Adipocyte (in vitro differentiated cells): ENCODE results near the gene ADAMTS17.

Experiments used
- DNase-seq: peaks from one replicate; pipeline ENCODE4 v3.0.0-alpha.2; 2015; ENCODE audit warnings: low read depth
- H3K27me3 ChIP-seq: replicated peaks from 2 replicates; pipeline ENCODE4 v1.7.0; 2013; ENCODE audit warnings: mild to moderate bottlenecking, low read length, moderate library complexity; ENCODE audit not compliant: control insufficient read depth, insufficient read depth
- H3K36me3 ChIP-seq: 2 replicates; pipeline ENCODE4 v1.7.0; 2013; ENCODE audit warnings: low read length, mild to moderate bottlenecking, moderate library complexity; ENCODE audit not compliant: control insufficient read depth, insufficient read depth, severe bottlenecking
- H3K4me1 ChIP-seq: 2 replicates; pipeline ENCODE4 v1.7.0; 2013; ENCODE audit warnings: mild to moderate bottlenecking, low read length, moderate library complexity; ENCODE audit not compliant: control insufficient read depth, insufficient read depth
- H3K4me3 ChIP-seq: 2 replicates; pipeline ENCODE4 v1.7.0; 2013; ENCODE audit warnings: mild to moderate bottlenecking, low read length, moderate library complexity
- H3K9ac ChIP-seq: 2 replicates; pipeline ENCODE4 v1.7.0; 2013; ENCODE audit warnings: mild to moderate bottlenecking, low read length, moderate library complexity
- H3K9me3 ChIP-seq: 2 replicates; pipeline ENCODE4 v1.7.0; 2013; ENCODE audit warnings: mild to moderate bottlenecking, low read length, moderate library complexity; ENCODE audit not compliant: control insufficient read depth

Gene ADAMTS17

DNA sequence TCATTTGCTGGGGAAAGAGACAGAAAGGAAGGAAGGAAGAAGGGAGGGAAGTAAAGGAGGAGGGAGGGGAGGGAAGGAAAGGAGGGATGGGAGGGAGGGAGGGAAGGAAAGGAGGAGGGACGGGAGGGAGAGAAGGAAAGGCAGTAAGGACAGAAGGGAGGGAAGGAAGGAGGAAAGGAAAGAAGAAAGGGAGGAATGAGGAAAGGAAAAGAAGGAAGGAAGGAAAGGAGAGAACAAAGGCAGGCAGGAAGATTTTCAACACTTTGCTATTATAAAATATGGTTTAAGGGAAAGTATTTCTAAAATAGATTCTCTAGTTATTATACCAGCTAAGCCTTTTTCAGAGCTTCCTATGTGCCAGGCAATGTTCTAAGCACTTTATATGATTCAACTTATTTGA lies 330.5 kb downstream of the ADAMTS17 start:
- Histone ChIP-seq H3K4me1 (no peaks in the 10 kb centered on the region), H3K27me3 (no peaks in the 10 kb centered on the region), H3K9ac (no peak overlapping the region), H3K9me3 (peaks cover 5% of the 10 kb centered on the region), H3K36me3 (no peaks in the 10 kb centered on the region), H3K4me3 (no peak overlapping the region)
- no peak for DNase-seq

GRCh38 chr15:100009372-100009771 lies 332.4 kb downstream of the ADAMTS17 start:
- H3K9me3 ChIP-seq, result peaks cover 5% of the 10 kb centered on the region
- no peaks in the 10 kb centered on the region for H3K4me1 ChIP-seq
- DNase-seq, result no peak
- H3K4me3 ChIP-seq, result no peak overlapping the region
- no peak overlapping the region for H3K9ac ChIP-seq
- H3K36me3 ChIP-seq, result no peaks in the 10 kb centered on the region
- H3K27me3 ChIP-seq, result no peaks in the 10 kb centered on the region

- H3K9me3 ChIP-seq, result peaks cover 5% of the 10 kb centered on the region
- H3K36me3 ChIP-seq, result no peaks in the 10 kb centered on the region
- H3K4me1 ChIP-seq, result no peaks in the 10 kb centered on the region
- H3K4me3 ChIP-seq, result no peak overlapping the region
- H3K9ac ChIP-seq, result no peak overlapping the region
- DNase-seq, result no peak
- peaks cover 2% of the 10 kb centered on the region for H3K27me3 ChIP-seq
These were observed 333.5 kb downstream of the ADAMTS17 start for GRCh38 chr15:100008258-100008657.

DNA sequence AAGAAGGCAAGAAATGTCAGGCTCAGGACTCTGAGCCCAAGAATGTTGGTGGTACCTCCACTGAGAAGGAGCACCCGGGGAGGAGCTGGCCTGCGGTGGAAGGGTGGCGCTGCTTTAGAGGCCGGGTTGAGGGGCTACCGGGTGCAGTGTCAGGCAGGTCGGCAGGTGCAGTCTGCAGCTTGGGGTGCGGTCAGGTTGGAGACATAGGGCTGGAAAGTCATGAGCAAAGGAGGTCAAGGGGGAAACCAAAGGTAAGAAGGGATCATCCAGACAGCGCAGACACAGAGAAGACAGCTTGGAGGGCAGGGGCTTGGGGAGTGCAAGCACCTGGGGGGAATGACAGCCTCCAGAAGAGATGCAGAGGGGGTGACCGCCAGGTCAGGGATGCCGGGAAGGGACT lies 334.2 kb downstream of the ADAMTS17 start:
- Histone ChIP-seq H3K4me3 (no peak overlapping the region), H3K4me1 (no peaks in the 10 kb centered on the region), H3K27me3 (peaks cover 2% of the 10 kb centered on the region), H3K9me3 (peaks cover 5% of the 10 kb centered on the region), H3K36me3 (no peaks in the 10 kb centered on the region), H3K9ac (no peak overlapping the region)
- no peak for DNase-seq

- no peaks in the 10 kb centered on the region for H3K4me1 ChIP-seq
- H3K36me3 ChIP-seq, result no peaks in the 10 kb centered on the region
- H3K9ac ChIP-seq, result no peak overlapping the region
- peaks cover 2% of the 10 kb centered on the region for H3K27me3 ChIP-seq
- peaks cover 3% of the 10 kb centered on the region for H3K9me3 ChIP-seq
- no peak overlapping the region for H3K4me3 ChIP-seq
- DNase-seq, result no peak
These were observed 336.1 kb downstream of the ADAMTS17 start for GRCh38 chr15:100005715-100006114.

DNA sequence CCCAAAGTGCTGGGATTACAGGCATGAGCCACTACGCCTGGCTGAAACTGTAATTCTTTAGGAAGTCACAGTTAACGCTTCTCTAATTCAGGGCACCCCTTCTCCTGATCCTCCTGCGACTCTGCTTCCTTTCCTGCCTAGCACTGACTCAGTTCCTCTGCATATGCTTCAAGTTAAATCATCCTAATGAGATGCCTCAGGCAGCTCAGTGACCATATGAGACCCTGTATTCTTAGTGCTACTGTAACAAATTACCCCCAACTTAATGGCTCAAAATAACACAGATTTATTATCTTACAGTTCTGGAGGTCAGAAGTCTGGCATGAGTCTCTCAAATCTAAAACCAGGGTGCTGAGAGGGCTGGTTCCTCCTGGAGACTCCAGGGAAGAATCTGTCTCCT lies 336.8 kb downstream of the ADAMTS17 start:
- H3K9me3 ChIP-seq, result peaks cover 2% of the 10 kb centered on the region
- H3K27me3 ChIP-seq, result peaks cover 2% of the 10 kb centered on the region
- H3K4me3 ChIP-seq, result no peak overlapping the region
- DNase-seq, result no peak
- H3K36me3 ChIP-seq, result no peaks in the 10 kb centered on the region
- no peak overlapping the region for H3K9ac ChIP-seq
- no peaks in the 10 kb centered on the region for H3K4me1 ChIP-seq

DNA sequence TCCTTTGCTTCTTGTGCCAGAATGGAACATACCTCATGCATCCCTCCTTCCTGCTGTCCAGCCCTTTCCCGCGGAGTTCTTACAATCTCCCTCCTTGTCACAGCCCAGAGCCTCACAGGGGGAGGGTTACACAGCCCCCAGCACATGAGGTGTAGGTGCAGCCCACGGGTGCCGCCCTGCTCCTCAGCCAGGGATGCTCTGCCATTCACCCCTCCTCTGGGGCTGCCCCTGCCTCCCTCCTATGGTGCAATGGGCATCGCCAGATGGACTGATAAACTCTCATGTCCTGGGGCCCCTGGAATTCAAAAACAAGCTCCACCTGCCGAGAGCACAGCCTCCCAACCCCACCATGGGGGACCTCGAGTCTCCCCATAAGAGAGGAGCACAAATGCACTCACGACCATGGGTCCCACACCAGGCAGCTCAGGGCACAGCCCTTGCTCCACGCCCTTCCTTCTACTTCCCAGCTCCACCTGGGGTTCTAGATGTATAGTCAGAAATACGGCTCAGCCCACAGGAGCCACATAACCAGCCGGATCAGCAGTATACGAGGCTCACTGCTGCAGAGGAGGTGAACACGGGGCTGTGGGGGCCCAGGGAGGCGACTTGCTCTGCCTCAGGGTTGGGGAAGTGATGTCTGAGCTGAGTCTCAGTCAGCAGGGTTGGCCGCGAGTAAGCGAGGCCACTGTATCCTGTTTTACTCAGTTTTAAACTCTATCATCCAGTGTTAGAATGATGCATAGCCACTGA lies 338.8 kb downstream of the ADAMTS17 start:
- H3K9ac ChIP-seq, result no peak overlapping the region
- DNase-seq, result no peak
- no peak overlapping the region for H3K4me3 ChIP-seq
- H3K4me1 ChIP-seq, result no peaks in the 10 kb centered on the region
- H3K27me3 ChIP-seq, result peaks cover 2% of the 10 kb centered on the region
- H3K9me3 ChIP-seq, result no peaks in the 10 kb centered on the region
- H3K36me3 ChIP-seq, result no peaks in the 10 kb centered on the region

DNA sequence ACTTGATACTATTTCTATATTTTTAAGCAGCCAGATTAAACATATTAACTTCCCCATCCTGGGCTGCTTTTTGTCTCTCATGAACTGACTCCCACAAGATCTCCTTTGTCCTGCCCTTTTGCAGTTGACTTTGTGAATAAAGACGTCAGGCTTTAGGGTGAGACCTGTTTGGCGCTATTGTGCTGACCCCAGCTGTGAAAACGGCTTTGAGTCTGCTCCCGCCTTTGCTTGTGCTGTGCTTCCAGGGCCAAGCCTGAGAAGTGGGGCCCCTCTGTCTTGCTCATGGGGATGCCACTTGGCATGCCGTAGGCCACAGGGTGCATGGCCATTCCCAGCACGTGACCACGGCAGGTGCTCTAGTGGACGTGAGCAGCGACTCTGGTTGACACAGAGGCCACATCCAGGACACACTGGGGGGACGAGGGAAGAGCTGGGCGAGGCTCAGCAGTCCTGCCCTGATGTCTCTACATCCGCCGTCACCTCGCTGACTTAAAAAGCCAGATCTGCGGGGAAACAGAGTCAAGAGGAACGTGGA lies 339.6 kb downstream of the ADAMTS17 start:
- Histone ChIP-seq H3K36me3 (no peaks in the 10 kb centered on the region), H3K4me1 (no peaks in the 10 kb centered on the region), H3K9me3 (no peaks in the 10 kb centered on the region), H3K27me3 (peaks cover 2% of the 10 kb centered on the region), H3K4me3 (no peak overlapping the region), H3K9ac (no peak overlapping the region)
- no peak for DNase-seq

- Histone ChIP-seq H3K27me3 (peaks cover 2% of the 10 kb centered on the region), H3K4me3 (no peak overlapping the region), H3K9ac (no peak overlapping the region), H3K36me3 (no peaks in the 10 kb centered on the region), H3K4me1 (no peaks in the 10 kb centered on the region), H3K9me3 (no peaks in the 10 kb centered on the region)
- no peak for DNase-seq
These were observed 340.4 kb downstream of the ADAMTS17 start for GRCh38 chr15:100001405-100001804.

DNA sequence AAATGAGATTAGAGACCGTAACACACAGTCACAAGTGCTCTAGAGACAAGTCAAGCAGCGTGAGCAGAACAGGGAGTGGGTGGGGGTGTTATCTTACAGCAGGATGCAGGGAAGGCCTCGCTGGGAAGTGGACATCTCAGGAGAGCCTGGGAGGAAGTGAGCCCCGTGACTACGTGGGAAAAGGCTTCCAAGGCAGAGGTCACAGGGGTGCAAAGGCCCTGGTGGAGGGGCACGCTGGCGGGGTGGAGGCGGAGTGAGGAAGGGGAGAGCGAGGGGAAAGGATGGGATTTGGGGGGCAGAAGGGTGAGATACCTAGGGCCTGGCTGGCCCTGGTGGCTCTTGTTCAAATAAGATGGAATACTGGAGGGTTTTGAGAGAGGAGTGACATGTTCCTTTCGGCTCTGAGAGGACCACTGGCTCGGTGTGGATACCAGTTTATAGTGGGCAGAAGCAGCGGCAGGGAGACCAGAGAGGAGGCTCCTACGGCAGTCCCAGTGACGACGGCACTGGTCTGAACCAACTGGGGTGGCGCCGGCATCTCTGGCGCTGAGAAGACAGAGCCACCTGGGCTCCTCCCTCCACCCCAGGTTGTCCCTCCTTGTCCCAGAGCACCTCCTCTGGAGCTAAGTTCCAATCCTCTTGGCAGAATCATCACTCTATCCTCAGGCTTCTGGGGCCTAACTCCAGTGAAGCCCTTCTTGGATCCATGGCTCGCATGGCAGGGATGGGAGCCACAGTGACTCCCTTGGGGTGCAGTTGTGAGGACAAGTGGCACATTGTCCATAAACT lies 342.3 kb downstream of the ADAMTS17 start:
- no peaks in the 10 kb centered on the region for H3K4me1 ChIP-seq
- no peak for DNase-seq
- no peaks in the 10 kb centered on the region for H3K36me3 ChIP-seq
- no peaks in the 10 kb centered on the region for H3K9me3 ChIP-seq
- peaks cover 2% of the 10 kb centered on the region for H3K27me3 ChIP-seq
- H3K4me3 ChIP-seq, result no peak overlapping the region
- no peak overlapping the region for H3K9ac ChIP-seq

- H3K36me3 ChIP-seq, result no peaks in the 10 kb centered on the region
- DNase-seq, result no peak
These were observed 343.1 kb downstream of the ADAMTS17 start for GRCh38 chr15:99998661-99999101.

More at GRCh38 chr15:99998661-99999101, 343.1 kb downstream of the ADAMTS17 start:
- Histone ChIP-seq H3K4me3 (no peak overlapping the region), H3K9ac (no peak overlapping the region), H3K9me3 (no peaks in the 10 kb centered on the region), H3K4me1 (no peaks in the 10 kb centered on the region), H3K27me3 (peaks cover 2% of the 10 kb centered on the region)
